K562 (cell line): ENCODE measurements around the gene NFKBIB.

Experiments used
- CCAR2 ChIP-seq: fragments of 200-400 bp; formaldehyde crosslinking; IDR thresholded peaks from 2 replicates; pipeline ENCODE4 v1.6.1; 2017; ENCODE audit warnings: mild to moderate bottlenecking, low read depth, low read length
- ELF4 ChIP-seq: fragments of 450-650 bp; formaldehyde crosslinking; IDR thresholded peaks from 2 replicates; pipeline ENCODE4 v1.4.0; 2022; ENCODE audit warnings: missing genetic modification characterization
- ZNF707 ChIP-seq: fragments of 250-450 bp; sonication (Bioruptor Pico); conservative IDR thresholded peaks from 2 replicates; pipeline ENCODE4 v1.8.0; 2022; ENCODE audit warnings: inconsistent platforms, mild to moderate bottlenecking, moderate library complexity

- no peak for TF ChIP-seq CCAR2
- TF ChIP-seq ZNF707, result no peak
- TF ChIP-seq ELF4 (CRISPR knock-in tag), result no peak
Observed at GRCh38 chr19:38893341-38893771, 6.4 kb upstream of the NFKBIB start.
